Measurements from ENCODE around the gene FARS2.

Gene FARS2

GRCh38 chr6:5512422-5512821 lies 251.1 kb downstream of the FARS2 start:
- no peak for DNase-seq

- DNase-seq: no peak
These were observed 252.1 kb downstream of the FARS2 start for GRCh38 chr6:5513408-5513807.

- DNase-seq: no peak
These were observed 253.0 kb downstream of the FARS2 start for GRCh38 chr6:5514353-5514752.

DNA sequence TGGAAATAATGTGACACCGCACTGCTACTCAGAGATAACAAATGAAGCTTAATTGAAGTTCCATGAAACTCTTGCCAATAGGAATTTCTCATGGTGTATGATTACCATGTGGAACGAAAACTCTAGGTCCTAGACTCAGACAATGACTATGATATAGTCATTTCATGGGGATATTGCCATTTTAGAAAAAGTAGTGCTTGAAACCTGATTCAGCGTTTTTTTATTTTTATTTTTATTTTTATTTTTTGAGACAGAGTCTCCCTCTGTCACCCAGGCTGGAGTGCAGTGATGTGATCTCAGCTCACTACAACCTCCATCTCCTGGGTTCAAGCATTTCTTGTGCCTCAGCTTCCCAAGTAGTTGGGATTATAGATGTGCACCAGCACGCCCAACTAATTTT lies 253.9 kb downstream of the FARS2 start:
- DNase-seq: no peak

GRCh38 chr6:5516036-5516435 lies 254.7 kb downstream of the FARS2 start:
- DNase-seq: no peak

GRCh38 chr6:5517796-5518195 lies 256.5 kb downstream of the FARS2 start:
- DNase-seq: peak; percentile 61

DNA sequence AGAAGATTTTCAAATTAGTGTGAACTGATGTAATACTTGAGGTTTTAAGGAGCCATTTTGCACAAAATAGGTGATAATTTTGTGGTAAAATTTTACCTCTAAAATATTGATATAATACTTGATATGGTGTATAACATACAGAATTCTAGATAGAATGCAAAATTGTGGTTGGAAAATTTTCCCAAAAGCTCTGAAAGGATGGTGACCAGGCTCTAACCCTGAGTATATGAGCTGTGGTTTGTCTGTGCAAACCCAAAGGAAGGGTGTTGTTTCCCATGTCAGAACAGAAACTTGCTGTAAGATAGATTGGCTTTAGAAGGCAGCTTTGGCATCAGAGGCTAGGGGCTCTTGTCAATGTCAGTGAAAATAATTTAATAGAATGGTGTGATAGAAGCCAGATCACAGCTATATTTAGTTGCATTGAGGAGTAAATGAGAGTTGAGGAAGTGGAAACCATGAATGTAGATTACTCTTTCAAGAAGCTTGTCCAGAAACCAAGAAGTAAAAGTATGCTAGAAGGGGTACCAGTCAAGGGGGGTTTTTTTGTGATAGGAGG lies 257.7 kb downstream of the FARS2 start:
- DNase-seq: no peak

DNA sequence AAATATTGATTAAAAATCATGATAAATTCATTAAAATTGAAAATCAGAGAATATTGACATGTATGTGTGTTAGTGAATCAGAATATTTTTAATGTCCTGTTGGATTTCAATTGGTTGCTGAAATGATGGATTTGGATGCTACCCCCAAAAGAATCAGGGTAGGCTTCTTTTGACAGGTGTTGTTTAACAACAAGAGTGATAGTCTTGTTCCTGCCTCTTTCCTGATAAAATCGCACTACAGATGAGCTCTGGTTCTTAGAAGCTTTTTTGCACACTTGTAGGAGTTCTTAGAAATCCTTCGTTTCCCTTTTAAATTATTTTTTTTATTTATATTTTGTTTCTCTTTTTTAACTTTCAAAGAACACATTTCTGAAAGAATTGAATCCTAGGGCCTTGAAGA lies 259.5 kb downstream of the FARS2 start:
- DNase-seq: no peak

- DNase-seq: no peak
These were observed 260.0 kb downstream of the FARS2 start for GRCh38 chr6:5521322-5521721.

DNA sequence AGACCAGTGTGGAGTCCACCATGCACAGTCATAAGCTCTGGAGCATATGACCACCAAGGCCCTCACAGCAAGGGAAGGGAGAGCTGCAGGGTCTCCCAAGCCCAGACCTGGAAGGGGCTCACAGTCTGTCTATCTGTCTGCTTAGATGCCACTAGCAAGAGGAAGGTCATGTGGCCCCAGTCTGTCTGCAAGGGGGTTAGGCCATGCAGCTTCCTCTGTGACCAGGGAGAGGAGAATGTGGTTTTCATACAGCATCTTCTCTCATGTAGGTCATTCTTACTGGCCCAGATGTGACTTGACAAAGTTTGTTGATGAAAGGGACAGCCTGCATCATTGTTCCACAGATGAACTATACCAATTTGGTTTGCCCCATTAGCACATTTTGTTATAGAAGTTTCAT lies 260.8 kb downstream of the FARS2 start:
- DNase-seq: no peak

DNA sequence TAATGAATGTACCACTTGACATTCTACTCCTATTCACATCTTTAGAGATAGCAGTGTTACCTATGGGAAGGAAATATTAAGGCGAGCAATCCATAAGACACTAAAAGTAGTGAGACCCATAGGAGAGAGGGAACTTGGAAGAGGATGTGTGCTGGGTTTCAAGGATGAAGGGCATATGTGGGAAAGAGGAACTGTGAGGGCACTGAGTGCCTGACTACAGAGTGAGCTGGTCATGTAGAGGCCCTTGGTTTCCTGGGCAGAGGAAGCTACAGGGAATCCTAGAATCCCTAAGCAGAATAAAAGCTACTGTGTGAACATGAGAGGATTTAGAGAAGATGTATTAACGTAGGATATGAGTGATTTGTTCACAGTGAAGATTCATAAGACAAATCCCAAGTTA lies 262.8 kb downstream of the FARS2 start:
- no peak for DNase-seq

DNA sequence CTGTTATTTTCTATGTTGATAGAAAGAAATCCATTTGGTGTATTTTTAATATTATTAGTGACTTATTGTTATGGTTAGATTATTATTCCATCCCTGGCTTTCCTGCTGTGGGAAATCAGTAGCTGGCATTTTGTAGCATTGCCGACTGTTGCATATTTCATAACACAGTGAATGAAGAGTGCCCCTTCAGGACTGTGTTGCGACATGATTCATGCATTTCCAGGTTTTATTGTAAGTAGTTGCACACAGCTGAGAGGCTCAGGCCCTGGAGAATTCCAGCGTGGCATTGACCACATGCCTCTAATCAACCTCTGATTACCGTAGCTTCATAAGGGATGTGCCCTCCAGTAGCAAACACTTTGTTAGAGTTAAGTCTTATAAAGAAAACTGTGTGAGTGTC lies 263.9 kb downstream of the FARS2 start:
- no peak for DNase-seq

DNA sequence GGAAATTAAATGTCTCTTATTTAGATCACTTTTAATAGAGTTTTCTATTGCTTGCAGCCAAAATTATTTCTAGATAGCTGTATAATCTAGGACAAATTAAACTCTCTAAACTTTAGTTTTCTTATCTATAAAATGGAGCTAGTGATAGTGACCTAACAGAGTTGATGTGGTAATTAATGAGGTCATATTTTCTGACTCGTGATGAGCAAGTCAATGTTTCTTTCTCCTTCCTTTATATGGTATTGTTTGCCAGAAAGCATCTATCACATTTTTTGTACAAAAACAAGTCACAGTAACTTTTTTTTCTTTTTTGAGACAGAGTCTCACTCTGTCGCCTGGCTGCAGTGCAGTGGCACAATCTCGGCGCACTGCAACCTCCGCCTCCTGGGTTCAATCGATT lies 267.7 kb downstream of the FARS2 start:
- no peak for DNase-seq

- DNase-seq: no peak
These were observed 268.4 kb downstream of the FARS2 start for GRCh38 chr6:5529733-5530132.

DNA sequence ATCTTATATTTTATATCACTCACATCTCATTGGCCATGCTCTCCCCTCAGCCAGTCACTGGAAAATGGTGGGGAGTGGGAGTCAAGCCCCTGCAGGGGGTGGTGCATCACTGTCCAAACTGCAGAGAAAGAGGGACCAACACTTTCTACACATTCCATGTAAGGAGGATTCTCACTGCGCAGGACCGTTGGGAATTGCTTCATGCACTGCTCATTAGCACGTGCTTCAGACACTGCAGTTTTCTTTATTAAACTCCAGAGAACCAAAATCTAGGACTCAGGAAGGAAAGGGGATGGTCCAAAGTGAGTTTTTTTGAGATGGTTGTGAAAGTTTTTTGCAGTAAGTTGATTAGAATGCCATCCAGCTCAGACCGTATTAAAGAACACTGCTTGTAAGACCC lies 269.8 kb downstream of the FARS2 start:
- no peak for DNase-seq

GRCh38 chr6:5531853-5532375 lies 270.6 kb downstream of the FARS2 start:
- DNase-seq: no peak

DNA sequence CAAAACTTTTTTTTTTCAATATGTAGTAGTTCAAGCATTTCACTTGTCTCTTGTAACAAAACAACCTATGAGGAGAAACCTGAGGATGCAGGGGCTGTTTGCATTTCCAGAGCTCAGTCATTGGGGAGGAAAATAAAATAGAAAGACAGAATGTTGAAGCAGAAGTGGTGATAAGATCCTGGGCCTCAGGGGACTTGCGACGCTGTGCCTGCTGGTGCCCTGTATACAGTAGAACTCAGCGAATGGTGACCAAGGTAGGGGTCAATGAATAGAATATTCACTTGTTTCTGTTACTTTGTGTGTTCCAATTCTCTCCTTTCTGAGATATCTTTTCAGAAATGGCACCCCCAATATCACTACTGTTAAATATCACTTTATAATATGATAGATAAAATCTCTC lies 271.6 kb downstream of the FARS2 start:
- no peak for DNase-seq

DNA sequence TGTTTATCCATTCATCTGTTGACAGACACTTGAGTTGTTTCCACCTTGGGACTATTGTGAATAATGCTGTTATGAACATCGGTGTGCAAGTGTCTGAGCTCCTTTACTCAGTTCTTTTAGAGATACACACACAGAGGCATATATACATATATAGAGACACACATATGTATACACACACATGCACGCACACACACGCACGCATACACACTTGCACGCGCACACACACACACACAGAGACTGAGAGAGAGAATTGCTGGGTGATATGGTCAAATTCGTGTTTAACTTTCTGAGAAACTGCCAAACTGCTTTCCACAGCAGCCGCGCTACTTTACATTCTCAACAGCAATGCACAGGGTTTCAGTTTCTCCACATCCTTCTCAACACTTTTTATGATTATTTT lies 273.3 kb downstream of the FARS2 start:
- no peak for DNase-seq

DNA sequence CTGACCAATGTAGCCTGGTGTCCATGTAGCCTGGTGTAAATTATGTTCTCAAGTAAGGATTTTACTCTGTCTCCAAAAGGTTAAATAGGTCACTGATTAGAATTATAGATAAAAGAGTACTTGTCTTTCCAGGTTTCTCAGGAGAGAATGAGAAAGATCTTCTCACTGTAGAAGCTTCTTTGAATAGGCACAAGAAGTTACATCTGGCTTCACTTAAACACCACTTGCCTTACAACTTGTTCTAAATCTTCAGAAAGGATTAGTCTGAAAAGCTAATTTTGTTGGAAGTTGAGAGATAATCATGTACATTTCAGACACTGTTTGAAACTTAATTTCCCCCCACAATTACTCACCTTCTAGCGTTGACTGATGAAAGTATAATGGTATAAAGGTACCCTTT lies 275.3 kb downstream of the FARS2 start:
- no peak for DNase-seq

- no peak for DNase-seq
These were observed 275.8 kb downstream of the FARS2 start for GRCh38 chr6:5537132-5537531.

GRCh38 chr6:5537967-5538366 lies 276.7 kb downstream of the FARS2 start:
- no peak for DNase-seq

DNA sequence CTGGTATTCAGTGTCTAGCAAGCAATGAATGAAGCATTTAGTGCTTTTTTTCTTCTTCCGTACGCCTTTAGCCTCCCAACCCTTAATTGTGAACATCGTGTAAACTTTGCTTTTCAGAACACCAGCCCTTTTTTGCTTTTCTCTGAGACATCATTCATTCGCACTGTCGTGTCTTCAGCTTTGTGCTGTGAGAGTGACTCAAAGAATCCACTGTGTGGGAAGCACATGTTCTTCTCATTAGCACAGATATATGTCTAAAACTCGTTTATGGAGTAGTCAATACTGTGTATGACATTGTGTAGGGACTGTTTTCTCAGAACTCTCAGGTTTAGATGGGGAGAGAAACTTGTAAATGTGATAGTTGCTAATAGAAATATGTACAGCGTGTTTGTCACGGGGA lies 279.1 kb downstream of the FARS2 start:
- DNase-seq: no peak

GRCh38 chr6:5541025-5541424 lies 279.7 kb downstream of the FARS2 start:
- DNase-seq: no peak

DNA sequence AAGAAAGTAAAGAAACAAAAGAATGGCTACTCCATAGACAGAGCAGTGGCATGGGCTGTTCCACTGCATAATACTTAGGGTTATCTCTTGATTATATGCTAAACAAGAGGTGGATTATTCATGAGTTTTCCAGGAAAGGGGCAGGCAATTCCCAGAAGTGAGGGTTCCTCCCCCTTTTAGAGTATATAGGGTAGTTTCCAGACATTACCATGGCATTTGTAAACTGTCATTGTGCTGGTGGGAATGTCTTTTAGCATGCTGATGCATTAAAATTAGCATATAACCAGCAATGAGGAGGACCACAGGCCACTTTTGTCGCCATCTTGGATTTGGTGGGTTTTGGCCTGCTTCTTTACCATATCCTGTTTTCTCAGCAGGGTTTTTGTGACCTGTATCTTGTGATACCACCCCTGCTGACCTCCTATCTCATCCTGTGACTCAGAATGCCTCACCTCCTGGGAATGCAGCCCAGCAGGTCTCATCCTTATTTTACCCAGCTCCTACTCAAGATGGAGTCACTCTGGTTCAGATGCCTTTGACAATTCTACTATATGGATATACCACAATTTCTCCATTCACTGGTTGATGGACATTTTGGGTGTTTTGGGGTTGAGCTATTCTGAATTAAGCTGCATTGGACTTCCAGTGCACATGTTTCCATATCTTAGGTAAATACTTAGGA lies 280.6 kb downstream of the FARS2 start:
- DNase-seq: no peak

DNA sequence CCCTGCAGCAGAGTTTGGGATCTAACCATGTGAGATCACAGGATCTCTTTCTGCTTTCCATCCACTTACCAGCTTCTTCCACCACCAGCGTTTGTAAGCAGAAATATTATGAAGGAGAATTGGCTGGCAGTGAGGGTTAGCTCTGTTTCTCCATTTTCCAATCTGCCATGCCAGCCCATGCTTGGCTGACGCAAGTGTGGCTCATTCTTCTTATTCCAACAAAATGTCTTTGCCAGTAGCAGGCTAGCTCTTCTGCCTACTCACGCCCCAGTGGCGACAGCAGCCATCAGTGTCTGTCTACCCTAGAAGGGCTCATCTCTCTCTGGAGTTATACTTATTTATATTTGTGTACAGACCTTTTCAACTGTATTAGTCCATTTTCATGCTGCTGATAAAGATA lies 286.2 kb downstream of the FARS2 start:
- DNase-seq: no peak
